HL-60/S4 (cell line): ENCODE data around the gene NTMT1.

Source experiments
- in situ Hi-C: fragments of 300-500 bp; cut with MboI; formaldehyde crosslinking; loops from 2 replicates; pipeline ENCODE4 v1.14.3; 2022; ENCODE audit warnings: low sequenced_read_pairs

Gene NTMT1

DNA sequence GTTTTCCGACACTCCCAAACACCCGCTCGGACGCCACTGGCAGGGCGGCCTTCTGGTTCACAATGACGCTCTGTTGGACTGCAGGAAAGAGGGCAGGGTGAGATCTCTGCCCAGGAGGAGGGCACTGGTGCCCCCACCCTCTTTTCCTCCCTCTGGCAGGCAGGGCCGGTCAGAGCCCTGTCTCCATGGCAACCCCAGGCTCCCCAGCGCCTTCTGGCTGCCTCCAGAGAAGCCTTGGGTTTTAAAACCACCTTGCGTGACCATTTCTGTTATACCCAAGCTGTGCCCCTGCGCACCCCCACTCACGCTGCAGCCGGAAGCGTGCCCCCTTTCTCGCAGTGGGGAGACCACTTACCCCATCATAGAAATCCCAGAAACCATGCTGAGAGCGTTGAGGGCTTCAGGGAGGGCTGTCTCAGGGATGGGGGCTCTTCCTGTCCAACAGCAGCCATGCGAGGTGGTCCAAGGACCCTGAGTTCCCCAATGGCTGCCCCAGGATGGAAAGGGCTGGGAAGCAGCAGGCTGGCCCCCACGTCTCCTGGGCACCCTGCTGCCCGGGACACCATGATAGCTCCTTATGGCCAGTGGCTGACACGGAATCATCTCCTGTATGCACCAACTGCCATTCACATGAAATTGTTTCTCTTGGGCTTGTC is 12.3 kb upstream of the NTMT1 start:
- in situ Hi-C loops, result no loop called here

DNA sequence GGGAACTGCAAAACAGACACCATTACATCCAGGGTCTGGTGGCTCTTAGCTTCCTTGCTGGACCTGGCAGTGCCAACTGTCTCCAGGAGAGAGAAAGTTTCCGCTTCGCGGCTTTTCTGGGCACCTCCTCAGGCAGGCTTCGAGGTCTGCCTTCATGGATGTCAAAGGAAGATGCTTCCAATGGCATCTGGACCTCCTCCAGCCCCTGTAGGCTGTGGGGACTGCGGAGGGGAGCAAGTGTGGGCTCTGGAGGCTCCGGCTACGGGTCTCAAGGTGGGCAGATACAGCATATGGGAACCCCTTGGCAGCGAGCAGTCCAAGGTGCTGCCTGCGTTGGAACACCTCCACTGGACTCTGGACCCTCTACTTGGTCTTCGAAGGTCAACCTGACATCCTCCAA is 11.0 kb upstream of the NTMT1 start:
- in situ Hi-C loops, result loop anchor here (5.0 kb wide), 1 partner anchor 483 kb away; no protein-coding TSS in a partner anchor

DNA sequence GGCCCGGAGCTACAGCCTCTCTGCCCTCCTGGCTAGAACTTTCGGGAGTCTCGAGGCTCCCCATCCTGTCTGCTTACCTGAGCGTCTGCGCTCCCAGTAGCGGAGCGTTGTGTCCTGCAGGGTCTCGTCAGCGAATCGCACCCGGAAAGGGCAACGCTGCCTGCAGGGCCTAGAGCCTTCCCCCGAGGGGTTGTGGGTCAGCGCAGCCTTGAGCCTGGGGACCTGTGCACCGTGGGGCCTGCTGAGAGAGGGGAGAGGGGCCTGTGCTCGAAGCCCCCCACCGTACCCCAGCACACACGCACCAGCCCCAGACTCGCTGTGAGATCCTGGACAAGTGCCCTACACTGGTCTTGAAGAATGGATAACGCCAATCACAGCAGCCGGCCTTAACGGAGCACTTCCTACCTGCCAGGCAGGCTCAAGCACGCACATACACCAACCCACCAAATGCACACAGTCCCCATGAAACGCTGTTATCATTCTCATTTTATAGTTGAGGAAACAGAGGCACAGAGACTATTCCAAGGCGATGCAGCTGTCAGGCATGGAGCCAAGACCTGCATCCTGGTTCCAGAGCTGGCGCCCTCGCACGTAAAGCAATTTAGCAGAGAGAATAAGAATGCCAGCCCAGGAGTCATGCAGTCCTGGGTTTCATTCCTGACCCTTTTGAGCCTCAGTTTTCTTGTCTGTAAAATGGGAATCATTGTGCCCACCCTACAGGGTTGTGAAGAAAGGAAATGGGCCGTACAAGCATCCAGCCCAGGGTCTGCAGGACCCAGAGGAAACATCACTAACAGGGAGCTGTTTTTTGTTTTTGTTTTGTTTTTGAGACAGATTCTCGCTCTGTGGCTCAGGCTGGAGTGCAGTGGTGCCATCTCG is 10.3 kb upstream of the NTMT1 start:
- in situ Hi-C loops, result loop anchor here (5.0 kb wide), 1 partner anchor 483 kb away; no protein-coding TSS in a partner anchor

DNA sequence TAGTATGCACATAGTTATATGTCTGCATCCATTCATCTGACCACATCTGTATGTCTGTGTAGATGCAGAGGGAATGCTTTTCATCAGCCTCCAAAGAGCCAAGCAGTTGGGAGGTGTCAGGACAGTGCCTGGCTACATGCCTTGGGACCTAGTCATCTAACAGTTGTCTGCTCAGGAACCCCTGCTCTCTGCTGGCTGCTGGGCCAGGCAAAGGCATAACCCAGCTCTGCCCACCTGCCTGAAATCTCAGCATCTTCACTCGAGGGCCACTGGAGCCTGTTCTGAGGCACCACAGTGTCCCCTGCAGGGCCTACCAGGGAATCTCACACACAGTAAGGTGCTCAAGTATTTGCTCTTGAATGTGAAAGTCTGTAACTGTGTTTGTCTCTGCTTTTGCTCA is 8.8 kb upstream of the NTMT1 start:
- in situ Hi-C loops, result loop anchor here (5.0 kb wide), 1 partner anchor 485 kb away; no protein-coding TSS in a partner anchor

DNA sequence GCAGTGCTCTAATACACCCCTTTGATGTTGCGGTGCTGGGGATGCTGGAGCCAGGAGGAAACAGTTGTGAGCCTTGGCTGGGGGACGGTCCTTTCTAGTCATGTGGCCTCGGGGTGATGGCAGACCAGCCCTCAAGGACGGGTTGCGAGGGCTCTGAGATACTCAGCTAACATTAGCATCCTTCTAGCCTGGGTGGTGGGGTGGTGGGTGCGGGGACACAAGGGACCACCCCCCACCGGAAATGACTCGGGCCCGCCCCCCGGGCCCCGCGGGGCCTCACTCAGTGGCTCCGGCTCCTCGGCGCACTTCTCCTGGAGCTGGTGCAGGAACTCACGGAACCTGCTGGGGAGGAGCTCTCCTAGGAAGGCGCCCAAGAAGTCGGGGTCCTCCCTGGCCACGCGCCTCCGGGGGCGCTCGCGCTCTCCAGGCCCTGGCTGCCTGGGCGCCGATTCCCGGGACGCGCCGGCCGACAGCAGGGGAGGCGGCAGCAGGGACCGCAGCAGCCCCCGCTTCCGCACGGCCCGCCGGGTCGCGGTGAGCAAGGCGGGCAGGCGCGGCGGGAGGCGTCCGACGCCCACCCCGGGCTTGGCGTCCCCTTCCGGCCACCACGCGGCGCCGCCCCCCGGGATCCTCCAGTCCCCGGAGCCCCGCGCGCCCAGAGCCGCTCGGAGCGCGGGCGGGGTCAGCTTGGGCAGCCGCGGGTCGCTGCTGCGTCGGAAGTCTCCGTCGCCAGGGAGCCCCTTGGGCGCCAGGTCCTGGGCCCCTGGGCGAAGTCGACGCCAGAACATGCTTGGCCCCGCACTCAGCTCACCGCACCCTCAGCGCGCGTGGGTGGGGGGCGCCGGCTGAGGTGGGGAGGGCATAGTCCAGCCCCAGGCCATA is 5.9 kb upstream of the NTMT1 start:
- in situ Hi-C loops, result loop anchor here (5.0 kb wide), 1 partner anchor 488 kb away; no protein-coding TSS in a partner anchor

DNA sequence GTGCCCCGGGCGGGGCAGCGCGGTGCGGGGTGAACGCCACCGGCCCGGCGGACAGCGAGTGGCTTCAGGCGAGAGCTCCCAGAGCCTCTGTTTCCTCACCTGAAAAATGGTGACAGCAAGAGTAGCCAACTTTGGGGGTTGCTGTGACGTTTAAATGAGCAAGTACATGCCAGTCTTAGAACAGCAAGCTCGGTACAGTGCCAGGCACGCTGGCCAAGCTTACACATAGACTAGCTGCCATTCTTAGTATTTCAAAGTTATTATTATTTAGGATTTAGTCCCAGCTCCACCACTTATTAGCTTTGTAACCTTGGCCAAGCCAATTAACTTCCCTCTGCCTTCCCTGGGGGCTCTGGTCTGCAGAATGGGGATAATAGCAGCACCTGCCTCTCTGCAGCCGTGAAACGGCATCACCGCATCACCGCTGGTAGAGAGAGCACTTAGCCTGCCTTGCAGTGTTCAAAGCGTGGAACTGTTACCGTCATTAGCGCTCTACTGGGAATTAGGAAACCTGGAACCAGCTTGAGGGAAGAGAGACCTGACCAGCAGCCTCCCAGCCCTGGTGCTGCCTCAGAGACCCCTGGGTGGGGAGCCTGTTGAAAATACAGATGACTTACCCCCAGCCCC is 5.2 kb upstream of the NTMT1 start, which contains the start of gene C9orf50:
TSS of gene C9orf50 (minus strand) at position 433 of the 627 bp plus-strand sequence. CDS start 527 bp downstream, outside the sequence.
- in situ Hi-C loops, result no loop called here

DNA sequence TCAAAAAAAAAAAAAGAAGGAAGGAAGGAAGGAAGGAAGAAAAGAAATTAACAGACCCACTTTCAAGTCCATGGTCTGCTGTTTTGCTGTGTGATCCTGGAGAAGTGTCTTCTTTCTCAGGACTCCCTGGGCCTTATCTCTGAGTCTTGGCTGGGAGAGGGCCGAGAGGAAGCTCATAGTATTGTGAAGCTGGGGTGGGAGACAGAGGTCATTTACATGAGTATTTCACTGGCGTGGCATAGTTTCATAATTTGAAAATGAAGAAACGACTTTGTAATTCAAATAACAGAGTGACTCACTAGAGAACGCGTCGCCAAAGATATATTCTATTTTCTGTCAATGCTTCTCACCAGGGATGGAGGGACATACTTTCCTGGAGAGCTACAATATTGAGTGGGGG is 2.6 kb upstream of the NTMT1 start:
- in situ Hi-C loops, result no loop called here

DNA sequence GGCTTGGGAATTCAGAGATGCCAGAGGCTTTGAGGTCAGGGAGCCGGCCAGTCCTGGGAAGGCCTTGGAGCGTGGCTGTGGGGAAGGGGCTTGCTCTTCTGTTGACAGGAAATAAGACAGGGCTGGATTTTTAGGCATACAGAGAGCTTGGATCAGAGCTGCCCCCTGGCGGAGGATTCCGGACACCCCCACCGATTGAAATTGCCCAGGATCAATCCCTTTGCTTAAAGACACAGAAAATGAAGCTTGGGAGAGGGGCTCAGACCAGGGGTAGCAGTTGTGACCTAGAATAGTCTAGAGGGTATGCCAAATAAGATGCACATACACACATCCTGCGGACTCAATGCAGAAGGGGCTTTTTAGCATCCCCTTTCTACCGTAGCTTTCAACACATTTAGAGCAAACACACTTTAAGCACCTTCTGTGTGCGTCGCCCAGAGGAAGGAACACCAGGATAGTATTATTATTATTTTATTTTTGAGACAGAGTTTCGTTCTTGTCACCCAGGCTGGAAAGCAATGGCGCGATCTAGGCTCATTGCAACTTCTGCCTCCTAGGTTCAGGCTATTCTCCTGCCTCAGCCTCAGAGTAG is 1.7 kb upstream of the NTMT1 start:
- in situ Hi-C loops, result no loop called here

DNA sequence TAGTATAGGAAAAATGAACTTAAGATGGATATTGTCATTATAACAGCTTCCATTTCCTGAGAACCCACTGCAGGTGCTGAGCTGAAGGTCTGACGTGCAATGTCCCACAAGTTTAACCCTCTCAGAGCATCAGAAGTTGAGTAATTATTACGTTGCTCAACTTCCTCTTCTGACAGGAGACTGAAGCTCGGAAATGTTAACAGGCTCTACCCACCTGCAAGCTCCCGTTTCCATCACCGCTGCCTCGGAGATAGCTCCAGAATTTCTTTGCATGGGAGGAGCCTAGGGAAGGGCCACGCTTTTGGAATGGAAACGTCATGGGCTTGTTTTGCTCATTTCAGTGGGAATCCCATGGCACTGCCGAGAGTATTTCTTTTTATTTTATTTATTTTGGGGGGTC is 1.0 kb upstream of the NTMT1 start:
- in situ Hi-C loops, result no loop called here

DNA sequence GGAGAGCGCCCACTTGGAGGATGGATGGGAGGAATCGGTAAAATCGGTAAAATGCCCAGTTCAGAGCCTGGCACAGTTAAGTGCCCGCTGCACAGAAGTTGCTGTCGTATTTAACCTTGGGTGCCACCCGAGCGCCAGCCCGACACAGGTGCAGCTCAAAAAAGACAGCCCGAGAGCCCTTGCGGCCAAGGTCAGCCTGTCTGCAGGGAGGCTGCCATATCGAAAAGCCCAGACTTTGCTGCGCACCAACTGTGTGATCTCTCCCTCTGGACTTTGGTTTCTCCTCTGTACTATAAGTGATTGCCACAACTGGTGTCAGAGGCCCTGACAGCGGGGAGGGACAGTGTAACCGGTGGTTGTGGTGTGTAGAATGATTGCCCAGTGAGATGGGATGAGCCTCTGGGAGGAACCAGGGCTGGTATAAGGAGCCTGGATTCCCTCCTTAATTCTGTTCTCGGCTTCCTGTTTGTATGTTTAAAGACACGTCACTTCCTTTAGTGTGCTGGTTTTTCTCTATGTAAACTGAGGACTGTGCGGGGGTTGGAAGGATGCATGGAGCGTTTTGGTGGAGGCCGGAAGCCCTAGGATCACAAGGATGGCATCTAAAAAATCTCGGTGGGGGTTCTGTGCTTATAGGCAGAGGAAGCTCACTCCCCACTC is 792 bp downstream of the NTMT1 start:
- in situ Hi-C loops, result no loop called here

DNA sequence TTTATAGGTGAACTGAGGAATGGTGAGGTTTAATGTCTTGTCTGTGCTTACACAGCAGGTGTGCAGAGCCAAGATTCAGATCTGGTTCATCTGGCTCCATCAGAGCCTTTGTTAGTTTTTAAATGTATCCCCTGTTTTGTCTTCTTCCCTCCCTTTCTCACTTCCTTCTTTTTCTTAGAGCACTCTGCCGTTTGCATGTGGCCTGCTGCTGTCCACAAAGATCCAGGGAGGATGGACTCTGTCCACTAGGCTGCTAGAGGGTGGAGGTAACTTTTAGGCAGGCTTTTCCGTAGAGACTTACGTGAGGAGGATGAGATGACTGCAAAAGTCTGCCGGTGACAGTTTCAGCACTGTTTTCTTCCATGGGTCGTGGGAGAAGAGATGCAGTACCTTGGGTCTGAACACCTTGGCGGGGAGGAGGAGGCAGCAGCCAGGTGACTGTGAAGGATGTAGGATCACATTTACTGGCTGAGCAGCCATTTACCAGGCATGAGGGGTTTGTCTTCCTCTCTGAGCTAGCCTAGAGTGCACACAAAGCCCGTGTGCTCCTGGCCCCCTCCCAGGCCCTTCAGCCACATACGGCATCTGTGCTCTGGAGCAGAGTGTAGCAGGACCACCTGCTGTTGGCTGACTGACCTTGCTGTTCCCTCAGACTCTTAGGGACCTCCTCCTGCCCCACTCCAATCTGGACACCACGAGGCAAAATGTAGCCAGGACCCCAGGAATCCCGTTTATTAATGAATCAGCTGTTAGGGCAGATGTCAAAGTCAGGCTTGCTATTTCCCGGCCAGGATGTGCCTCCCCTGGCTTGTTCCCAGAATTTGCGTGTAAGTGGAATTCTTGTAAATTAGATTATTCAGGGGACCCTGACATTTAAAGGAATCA is 1.8 kb downstream of the NTMT1 start:
- in situ Hi-C loops, result no loop called here

DNA sequence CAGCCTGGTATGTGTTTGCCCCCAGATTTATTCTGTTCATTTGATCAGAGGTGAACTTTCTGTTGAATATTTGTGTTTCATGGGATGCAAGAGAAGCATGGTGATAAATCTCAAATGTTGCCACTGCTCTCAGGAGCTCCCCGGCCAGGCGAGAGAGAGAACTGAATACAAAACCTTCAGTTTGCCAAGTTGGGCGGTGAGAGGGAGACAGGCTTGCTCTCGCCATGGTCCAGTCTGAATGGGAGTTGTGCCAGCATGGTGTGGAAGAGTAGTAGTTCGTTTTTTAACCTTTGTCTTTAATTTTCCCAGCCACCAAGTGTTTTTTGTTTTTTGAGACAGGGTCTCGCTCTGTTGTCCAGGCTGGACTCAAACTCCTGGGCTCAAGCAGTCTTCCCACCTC is 2.7 kb downstream of the NTMT1 start:
- in situ Hi-C loops, result no loop called here

DNA sequence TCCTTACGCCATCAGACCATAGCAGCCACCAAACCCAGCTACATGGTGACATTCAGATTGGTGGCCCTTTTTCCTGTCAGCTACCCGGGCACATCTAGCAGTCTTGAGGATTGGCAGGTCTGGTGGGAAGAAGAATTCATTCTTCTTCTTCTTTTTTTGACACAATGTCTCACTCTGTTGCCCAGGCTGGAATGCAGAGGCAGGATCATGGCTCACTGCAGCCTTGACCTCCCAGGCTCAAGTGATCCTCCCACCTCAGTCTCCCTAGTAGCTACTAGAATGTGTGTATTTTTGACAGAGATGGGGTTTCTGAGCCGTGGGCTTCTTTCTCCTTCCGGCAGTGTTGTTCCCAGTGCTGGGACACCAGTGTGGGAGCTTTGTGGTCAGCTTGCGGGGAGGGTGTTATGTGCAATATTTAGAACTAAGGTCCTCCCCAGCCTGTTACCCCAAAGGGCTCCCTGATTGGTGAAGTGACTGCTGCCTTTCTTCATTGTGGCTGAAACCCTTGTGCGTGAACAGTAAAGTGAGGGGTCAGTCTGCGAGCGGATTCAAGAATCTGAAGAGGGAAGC is 3.4 kb downstream of the NTMT1 start:
- in situ Hi-C loops, result no loop called here

DNA sequence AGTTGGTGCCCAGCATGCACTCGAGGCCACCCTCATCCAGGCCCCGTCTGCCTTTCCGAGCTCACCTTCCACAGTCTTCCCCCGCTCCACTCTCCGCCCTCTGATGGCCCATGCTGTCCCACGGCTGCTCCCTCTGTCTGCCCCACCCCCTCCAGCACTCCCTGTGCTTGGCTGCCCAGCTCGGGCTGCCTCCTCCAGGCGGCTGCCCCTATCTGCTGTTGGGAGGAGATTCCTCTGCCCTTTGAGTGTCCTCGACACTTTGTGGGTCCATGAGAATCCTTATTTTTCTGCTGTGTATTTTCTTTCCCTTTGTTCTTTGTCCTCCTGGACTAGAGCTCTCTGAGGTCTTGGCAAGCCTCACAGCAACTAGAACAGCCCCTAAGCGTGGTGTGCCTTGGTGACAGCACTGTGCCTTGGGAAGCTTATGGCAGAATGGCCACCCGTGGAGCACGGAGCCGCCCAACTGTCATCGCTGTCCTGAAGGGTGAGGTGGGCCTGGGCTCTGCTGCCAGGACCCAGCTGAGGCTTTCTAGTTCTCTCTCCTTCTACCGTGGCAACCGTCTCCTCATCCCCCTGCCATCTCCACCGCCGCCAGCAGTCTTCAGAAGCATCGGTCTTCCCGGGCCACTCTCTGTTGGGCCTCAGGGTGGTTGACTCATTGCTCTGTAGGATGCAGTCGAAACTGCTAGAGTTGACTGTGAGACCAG is 5.2 kb downstream of the NTMT1 start:
- in situ Hi-C loops, result no loop called here

DNA sequence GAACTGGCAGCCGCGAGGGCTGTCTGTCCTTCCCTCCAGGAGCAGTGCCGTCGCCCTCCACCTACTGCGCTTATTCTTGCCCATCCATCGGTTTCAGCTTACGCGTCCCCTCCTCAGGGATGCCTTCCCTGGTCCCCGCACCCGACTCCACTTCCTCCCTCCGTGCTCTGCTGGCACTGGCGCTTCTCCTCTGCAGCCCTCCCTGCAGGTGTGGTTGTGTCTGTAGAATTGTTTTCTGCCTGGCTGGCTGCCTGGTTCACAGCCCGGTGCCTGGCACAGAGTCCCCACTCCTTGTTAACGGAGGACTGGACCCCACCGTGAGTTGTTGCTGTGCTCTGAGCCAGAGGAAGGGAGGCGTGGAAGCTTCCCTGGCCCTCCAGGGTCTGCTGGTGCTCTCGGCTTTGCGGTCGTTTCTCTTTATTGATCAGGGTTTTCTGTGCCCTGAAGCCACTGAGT is 5.7 kb downstream of the NTMT1 start:
- in situ Hi-C loops, result no loop called here

DNA sequence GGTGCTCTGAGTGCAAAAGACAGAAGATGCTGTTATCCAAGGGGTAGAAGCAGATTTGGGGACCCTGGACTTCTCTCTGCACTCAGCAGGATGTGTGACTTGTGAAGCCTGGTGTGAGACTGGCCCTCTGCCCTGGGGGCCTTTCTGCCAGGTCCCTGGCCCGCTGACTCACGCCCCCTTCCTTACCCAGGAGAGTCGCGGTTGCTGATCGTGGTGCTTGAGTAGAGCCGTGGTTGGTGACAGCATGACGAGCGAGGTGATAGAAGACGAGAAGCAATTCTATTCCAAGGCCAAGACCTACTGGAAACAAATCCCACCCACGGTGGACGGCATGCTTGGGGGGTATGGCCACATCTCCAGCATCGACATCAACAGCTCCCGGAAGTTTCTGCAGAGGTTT is 6.5 kb downstream of the NTMT1 start:
- in situ Hi-C loops, result no loop called here

DNA sequence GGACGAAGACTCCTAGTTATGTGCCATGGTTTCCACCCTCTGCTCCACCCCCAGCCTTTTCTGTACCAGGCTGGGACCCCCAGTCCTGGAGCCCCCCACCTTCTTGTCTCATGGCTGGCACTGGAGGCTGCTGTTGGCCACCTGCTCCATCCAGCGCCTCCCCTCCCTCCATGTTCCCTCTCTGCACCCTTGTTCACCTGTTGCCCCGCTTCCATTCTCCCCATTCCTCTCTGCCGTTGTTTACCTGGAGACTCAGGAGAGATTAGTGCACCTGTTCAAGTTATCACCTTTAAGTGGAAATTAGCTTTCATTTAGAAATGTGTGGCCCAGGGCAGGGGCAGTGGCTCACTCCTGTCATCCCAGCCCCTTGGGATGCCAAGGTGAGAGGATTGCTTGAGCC is 7.2 kb downstream of the NTMT1 start:
- in situ Hi-C loops, result no loop called here

DNA sequence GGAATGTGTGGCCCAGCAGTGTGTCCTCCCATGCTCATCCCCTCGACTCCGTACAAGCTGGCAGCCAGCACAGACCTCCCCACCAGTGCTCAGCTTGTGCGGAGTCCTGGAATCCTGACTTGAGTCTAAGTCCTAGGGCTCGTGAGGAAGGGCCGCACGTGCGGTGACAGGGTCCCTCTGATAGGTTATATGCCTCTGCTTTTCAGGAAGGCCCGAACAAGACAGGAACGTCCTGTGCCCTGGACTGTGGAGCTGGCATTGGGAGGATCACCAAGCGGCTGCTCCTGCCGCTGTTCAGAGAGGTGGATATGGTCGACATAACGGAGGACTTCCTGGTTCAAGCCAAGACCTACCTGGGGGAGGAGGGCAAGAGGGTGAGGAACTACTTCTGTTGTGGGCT is 7.9 kb downstream of the NTMT1 start:
- in situ Hi-C loops, result no loop called here
